ENCODE data around the gene LLGL2.

DNA sequence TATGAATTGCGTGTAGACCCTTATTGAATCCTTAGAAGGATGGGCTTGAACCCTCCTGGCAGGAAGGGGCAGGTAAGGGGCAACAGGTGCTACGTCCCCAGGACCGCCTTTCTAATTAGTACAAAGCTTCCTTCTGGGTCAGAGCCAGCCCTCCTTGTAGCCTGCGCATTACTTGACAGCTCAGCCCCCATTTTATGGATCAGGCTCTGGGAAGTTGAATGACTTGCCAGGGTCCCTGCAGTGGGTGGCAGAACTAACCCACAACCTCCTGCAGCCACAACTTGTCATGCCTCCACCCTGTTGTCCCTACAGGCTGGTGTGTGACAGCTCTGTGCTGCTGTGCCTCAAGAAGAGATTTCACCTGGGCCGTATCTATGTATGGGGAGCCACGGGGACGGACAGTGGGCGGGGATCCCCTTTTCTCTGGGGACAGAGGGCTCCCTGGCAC is 64.8 kb downstream of the LLGL2 start:
- TF ChIP-seq, protein P1, sequence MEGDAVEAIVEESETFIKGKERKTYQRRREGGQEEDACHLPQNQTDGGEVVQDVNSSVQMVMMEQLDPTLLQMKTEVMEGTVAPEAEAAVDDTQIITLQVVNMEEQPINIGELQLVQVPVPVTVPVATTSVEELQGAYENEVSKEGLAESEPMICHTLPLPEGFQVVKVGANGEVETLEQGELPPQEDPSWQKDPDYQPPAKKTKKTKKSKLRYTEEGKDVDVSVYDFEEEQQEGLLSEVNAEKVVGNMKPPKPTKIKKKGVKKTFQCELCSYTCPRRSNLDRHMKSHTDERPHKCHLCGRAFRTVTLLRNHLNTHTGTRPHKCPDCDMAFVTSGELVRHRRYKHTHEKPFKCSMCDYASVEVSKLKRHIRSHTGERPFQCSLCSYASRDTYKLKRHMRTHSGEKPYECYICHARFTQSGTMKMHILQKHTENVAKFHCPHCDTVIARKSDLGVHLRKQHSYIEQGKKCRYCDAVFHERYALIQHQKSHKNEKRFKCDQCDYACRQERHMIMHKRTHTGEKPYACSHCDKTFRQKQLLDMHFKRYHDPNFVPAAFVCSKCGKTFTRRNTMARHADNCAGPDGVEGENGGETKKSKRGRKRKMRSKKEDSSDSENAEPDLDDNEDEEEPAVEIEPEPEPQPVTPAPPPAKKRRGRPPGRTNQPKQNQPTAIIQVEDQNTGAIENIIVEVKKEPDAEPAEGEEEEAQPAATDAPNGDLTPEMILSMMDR (conservative IDR thresholded peaks at IDR 0.05 in 1 of 2, IDR thresholded peaks at IDR 0.05 in 1 of 2; ENCODE audit: extremely low read depth in 1 of 2, insufficient read depth in 1 of 2, low read depth in 1 of 2, low read length in 2 of 2): no peak
- TF ChIP-seq EZH2 (IDR thresholded peaks at IDR 0.05; ENCODE audit: borderline replicate concordance, low read length): no peak
